ENCODE measurements around the gene PMP22.
"Not testable (repeated sequence)": the region's sequence is repeated elsewhere in the genome, so short reads cannot be mapped to it uniquely, and the experiment has no call there.

Gene PMP22

GRCh38 chr17:15200574-15200973 lies 64.6 kb downstream of the PMP22 start:
- not testable (repeated sequence) for DNase-seq

- no peak for DNase-seq
Measured at GRCh38 chr17:15197229-15197628, 67.9 kb downstream of the PMP22 start.

- DNase-seq: no peak
Measured at GRCh38 chr17:15194859-15195277, 70.3 kb downstream of the PMP22 start.

- no peak for DNase-seq
Measured at GRCh38 chr17:15185625-15185991, 79.5 kb downstream of the PMP22 start.

GRCh38 chr17:15184872-15185624 lies 80.1 kb downstream of the PMP22 start:
- DNase-seq: no peak

GRCh38 chr17:15181816-15182215 lies 83.3 kb downstream of the PMP22 start:
- no peak for DNase-seq

- no peak for DNase-seq
Measured at GRCh38 chr17:15181333-15181732, 83.8 kb downstream of the PMP22 start.

GRCh38 chr17:15180121-15180561 lies 85.0 kb downstream of the PMP22 start:
- no peak for DNase-seq
